GM12891 (cell line): ENCODE measurements around the gene RALGPS1.

ENCODE experiments used
- POLR2A ChIP-seq: IDR thresholded peaks from 2 replicates; pipeline ENCODE4 v1.6.1; 2011; ENCODE audit warnings: low read depth, low read length, control low read depth
- POLR2AphosphoS5 ChIP-seq: IDR thresholded peaks from 2 replicates; pipeline ENCODE4 v1.6.1; 2011; ENCODE audit warnings: low read depth, low read length, control low read depth
- POU2F2 ChIP-seq: IDR thresholded peaks from 2 replicates; pipeline ENCODE4 v1.6.1; 2011; ENCODE audit warnings: low read depth, mild to moderate bottlenecking, control low read depth, low read length, moderate library complexity
- TAF1 ChIP-seq: IDR thresholded peaks from 2 replicates; pipeline ENCODE4 v1.6.1; 2011; ENCODE audit warnings: low read depth, low read length, control low read depth

GRCh38 chr9:127222388-127223095 lies 308.0 kb downstream of the RALGPS1 start:
- TF ChIP-seq POLR2AphosphoS5 (no peak), POLR2A (no peak), TAF1 (no peak), POU2F2 (no peak)
